WERI-Rb-1 (cell line): Measurements from ENCODE around the gene CTNNA3.

ENCODE experiments used
- DNase-seq: peaks from one replicate; pipeline ENCODE4 v3.0.0-alpha.2; 2020
- H3K27ac ChIP-seq: fragments of 250-450 bp; sonication (Bioruptor Pico); 2 replicates; pipeline ENCODE4 v1.5.1; 2020; ENCODE audit warnings: mild to moderate bottlenecking, moderate library complexity
- H3K27me3 ChIP-seq: fragments of 250-450 bp; sonication (Bioruptor Pico); 2 replicates; pipeline ENCODE4 v1.5.1; 2021; ENCODE audit warnings: mild to moderate bottlenecking, low read depth, moderate library complexity; ENCODE audit not compliant: insufficient read depth, severe bottlenecking
- H3K36me3 ChIP-seq: fragments of 250-450 bp; sonication (Bioruptor Pico); 2 replicates; pipeline ENCODE4 v1.5.1; 2020; ENCODE audit warnings: mild to moderate bottlenecking, moderate library complexity
- H3K4me3 ChIP-seq: 2 replicates; pipeline ENCODE4 v1.5.1; 2011; ENCODE audit warnings: low read depth, mild to moderate bottlenecking, control low read depth, low read length
- H3K9me3 ChIP-seq: fragments of 250-450 bp; sonication (Bioruptor Pico); 2 replicates; pipeline ENCODE4 v1.5.1; 2021; ENCODE audit warnings: mild to moderate bottlenecking, moderate library complexity; ENCODE audit not compliant: severe bottlenecking
- CTCF ChIP-seq: IDR thresholded peaks from 2 replicates; pipeline ENCODE4 v1.5.1; 2011; ENCODE audit warnings: low read depth, mild to moderate bottlenecking, control low read depth, inconsistent platforms, low read length

Gene CTNNA3

GRCh38 chr10:66625709-66626590 lies 1070.0 kb downstream of the CTNNA3 start:
- no peak overlapping the region for H3K27ac ChIP-seq
- H3K27me3 ChIP-seq: no peaks in the 10 kb centered on the region
- H3K4me3 ChIP-seq: no peak overlapping the region
- no peaks in the 10 kb centered on the region for H3K9me3 ChIP-seq
- H3K36me3 ChIP-seq: no peaks in the 10 kb centered on the region
- no peak for TF ChIP-seq CTCF
- no peak for DNase-seq

- H3K9me3 ChIP-seq: no peaks in the 10 kb centered on the region
- H3K4me3 ChIP-seq: no peak overlapping the region
- no peaks in the 10 kb centered on the region for H3K27me3 ChIP-seq
- DNase-seq: no peak
- no peak for TF ChIP-seq CTCF
- no peaks in the 10 kb centered on the region for H3K36me3 ChIP-seq
- no peak overlapping the region for H3K27ac ChIP-seq
Observed at GRCh38 chr10:66622050-66622449, 1073.9 kb downstream of the CTNNA3 start.

- no peaks in the 10 kb centered on the region for H3K9me3 ChIP-seq
- TF ChIP-seq CTCF: no peak
- H3K4me3 ChIP-seq: no peak overlapping the region
- no peaks in the 10 kb centered on the region for H3K36me3 ChIP-seq
- DNase-seq: no peak
- no peaks in the 10 kb centered on the region for H3K27me3 ChIP-seq
- H3K27ac ChIP-seq: no peak overlapping the region
Observed at GRCh38 chr10:66604195-66604594, 1091.8 kb downstream of the CTNNA3 start.

GRCh38 chr10:66591865-66592264 lies 1104.1 kb downstream of the CTNNA3 start:
- Histone ChIP-seq H3K9me3 (no peaks in the 10 kb centered on the region), H3K27ac (no peak overlapping the region), H3K27me3 (no peaks in the 10 kb centered on the region), H3K36me3 (no peaks in the 10 kb centered on the region), H3K4me3 (no peak overlapping the region)
- no peak for DNase-seq
- no peak for TF ChIP-seq CTCF

- Histone ChIP-seq H3K27me3 (no peaks in the 10 kb centered on the region), H3K4me3 (no peak overlapping the region), H3K36me3 (no peaks in the 10 kb centered on the region), H3K9me3 (no peaks in the 10 kb centered on the region), H3K27ac (no peak overlapping the region)
- TF ChIP-seq CTCF: no peak
- DNase-seq: no peak
Observed at GRCh38 chr10:66587680-66588050, 1108.3 kb downstream of the CTNNA3 start.
